Measurements from ENCODE around the gene PRICKLE2.

The PRICKLE2 gene

DNA sequence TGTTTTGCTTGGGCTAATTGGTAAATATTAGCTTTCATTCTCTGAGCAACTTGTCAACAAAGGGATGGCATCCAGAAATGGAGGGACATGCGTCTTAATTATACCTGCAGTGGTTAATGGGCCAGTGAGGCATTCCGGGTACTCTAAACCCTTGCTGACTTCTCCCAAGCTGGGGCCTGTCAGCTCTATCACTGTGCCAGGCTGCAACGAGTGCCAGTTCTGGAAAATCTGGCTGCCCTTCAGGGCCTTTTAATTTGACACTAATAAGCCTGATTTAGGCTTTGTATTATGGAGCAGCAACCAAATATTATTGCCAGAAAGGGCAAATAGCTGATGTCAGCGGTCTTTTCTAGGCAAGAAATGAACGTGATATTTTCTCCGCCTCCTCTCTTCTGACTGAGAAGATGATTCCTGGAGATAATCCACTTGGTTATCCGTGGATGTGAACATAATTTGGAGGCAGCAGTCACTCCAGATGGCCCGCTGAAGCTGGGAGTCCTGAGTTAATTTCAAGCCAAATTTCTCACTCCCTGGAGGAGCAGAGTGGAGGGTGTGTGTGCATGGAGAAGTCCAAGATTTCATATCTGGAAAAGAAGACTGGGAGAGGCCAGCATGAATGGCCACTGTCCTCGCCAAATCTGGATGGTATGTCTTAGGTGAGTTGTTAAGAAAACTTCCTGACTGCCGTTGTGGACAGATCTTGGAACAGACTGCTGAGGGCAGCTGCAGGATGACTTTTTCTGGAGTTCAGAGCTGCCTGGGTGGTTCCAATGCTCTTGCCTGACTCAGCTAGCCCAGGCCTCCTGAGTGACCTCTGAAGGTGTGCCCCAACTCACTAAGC lies 157.5 kb downstream of the PRICKLE2 start:
- no peak for DNase-seq (ENCODE audit: low spot score)

DNA sequence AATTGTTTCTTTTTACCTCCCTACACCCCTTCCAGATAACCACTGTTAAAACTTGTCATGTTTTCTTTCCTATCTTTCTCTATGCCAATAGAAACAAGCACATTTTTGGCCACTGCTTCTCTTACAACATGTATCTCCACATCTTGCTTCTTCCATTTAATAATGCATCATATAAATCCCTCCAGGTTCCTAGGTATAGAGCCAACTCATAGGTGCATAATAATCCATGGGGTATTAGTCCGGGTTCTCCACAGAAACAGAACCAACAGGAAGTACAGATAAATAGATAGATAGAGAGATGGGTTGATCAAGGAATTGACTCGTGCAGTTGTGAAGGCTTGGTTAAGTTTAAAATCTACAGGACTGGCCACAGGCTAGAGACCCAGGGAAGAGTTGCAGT lies 160.5 kb downstream of the PRICKLE2 start:
- no peak for DNase-seq (ENCODE audit: low spot score)

DNA sequence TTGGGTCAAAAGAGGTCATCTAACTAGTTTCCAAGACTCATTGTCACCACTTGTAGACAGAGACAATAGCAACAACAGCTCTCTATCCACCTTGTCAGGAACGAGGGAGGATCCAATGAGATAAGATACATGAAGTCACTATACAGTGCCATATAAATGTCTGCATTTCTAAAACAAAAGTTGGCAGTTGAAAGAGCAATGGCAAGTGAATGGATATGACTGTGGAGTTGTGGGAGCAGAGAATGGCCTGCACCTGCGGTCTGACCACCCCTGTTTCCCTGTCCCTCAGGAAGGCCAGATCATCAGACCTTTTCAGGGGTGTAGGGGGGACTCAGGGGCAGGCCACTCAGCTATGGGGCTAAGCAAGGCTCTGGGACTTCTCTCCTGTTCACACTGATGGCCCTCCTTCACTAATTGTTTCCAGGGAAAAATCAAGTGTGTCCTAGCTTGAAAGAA lies 161.3 kb downstream of the PRICKLE2 start:
- no peak for DNase-seq (ENCODE audit: low spot score)

DNA sequence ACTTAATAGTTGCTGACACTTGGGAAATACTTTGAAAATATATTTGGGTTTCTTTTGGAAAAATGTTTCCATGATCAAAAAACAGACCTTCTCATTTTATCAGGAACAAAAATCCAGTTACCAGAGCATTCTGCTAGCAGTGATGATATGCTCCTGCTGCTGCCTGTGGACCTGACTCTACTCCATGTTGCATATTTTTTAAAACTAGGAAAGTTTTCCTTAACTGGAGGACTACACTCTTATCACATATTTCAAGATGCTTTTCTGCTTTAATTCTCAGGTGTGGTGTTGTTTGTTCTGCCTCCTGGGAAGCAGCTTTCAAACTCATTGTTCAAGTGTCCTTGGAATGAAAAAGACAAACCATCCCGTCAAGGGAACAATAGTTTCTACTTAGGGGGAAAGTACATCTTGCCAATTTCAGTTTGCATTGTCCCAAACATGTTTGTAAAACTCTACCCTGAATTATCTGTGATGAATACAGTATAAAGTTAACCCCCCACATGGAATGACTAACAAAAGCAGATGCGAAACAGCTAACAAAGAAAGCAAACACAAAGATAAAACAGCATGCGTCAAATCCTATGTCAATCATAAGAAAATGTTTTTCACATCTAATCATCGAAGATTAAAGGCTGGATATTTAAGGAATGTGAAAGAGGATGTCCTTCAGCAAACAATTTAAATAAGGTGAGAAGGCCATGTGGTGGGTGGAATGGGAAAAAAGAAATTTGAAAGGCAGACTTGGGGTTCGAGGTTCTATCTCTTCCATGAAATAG lies 161.9 kb downstream of the PRICKLE2 start:
- no peak for DNase-seq (ENCODE audit: low spot score)

DNA sequence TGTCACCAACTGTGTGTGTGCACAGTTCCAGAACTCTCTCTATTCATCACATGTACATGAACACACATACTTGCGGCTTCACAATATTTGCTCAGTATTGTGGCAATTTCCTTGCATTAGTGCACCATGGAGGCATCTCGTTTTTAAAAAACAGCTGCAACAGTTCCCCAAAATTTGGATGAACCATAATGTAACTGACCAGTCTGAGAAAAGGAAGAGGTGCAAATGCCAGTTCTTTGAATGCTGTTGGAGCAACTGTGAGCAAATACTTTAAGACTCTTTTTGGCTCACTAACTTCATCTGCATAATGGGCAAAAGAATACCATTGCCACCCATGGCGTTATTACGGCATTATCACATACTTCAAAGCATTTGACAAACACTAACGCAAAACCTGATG lies 163.6 kb downstream of the PRICKLE2 start:
- no peak for DNase-seq (ENCODE audit: low spot score)

DNA sequence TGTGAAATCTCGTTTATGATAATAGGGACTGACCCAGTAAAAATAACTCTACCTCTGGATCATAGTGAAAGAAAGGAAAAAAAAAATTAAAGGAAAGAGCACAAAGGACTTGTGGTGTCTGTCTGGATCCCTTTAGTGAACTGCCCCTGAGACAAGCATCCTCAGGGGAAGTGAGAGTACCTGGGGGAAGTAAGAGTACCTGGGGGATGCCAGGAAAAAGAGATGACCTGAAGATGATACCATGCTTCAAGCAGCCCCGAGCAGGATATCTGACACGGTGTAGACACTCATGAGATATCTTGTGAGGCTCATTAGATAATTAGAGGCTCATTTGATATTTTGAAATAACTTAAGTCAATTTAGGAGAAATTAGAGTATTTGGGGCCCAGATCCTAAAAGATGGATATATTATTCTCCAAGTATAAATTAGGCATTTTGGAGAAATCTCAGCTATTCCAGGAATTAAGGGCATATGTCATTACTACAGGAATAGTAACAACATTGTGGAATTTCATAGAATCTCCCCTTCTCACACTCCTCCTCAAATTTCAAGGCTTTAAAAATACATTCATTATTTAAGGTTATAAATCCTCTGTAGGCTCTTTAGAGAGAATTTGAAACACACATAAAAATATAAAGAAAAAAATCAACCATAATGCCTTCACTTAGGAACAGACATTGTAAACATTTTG lies 165.6 kb downstream of the PRICKLE2 start:
- no peak for DNase-seq (ENCODE audit: low spot score)

DNA sequence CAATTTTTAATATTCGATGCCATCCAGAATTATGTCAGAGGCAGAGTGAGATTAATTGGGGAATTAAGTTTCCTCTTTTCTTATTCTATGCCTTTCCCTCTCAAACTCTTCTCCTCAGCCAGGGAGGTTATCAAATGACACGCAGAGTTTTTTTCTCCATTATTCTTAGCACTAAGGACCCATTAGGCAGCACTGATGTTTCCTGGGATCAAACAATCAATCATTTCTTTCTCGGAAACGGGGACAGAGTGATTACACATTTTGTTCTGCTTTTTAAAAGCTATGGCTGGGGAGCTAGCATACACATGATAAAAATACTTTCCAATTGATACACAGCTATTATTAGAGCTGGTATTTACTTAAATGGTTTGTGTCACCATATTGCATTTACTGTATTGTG lies 166.7 kb downstream of the PRICKLE2 start:
- no peak for DNase-seq (ENCODE audit: low spot score)

DNA sequence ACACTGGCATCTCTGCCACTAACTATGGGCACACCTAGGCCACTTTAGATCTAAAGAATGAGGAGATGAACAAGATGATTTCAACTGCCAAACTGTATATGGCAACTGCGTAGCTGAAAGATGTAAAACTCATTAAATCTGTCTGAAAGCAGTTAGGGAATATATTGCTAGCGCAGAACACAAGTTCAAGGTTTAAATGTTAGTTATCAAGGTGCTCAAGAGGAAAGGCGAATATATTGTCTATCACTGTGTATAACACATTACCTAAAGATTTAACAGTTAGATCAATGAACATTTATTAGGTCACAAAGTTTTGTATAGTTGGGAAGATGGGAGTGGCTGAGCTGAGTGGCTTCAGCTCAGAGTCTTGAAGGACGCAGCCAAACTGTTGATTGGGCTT lies 168.0 kb downstream of the PRICKLE2 start:
- DNase-seq (ENCODE audit: low spot score) = no peak

DNA sequence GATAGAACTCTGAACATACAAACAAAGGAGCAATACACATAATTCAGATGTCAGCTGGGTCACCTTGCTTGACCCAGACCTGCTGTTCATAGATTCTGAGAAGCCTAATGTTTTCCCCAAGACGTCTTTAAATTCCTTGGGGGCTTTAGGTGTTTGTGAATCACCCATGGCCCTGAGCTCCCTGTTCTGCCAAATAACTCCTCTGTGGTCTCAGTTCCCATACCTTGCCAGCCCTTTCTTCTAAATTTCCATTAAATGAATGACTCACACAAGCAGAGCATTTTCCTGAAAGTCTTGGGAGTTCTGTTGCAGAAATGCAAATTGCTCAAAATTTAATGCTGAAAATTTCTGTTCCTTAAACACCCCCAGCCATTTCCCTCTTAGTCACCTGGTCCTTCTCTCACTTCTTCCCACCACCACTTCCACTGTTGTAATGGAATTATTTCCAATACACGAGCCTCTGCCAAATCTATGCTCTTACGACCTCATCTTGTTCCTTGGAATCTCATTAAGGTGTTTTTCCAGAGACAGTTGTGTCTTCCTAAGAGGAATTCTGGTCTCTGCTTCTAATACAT lies 168.6 kb downstream of the PRICKLE2 start:
- no peak for DNase-seq (ENCODE audit: low spot score)

DNA sequence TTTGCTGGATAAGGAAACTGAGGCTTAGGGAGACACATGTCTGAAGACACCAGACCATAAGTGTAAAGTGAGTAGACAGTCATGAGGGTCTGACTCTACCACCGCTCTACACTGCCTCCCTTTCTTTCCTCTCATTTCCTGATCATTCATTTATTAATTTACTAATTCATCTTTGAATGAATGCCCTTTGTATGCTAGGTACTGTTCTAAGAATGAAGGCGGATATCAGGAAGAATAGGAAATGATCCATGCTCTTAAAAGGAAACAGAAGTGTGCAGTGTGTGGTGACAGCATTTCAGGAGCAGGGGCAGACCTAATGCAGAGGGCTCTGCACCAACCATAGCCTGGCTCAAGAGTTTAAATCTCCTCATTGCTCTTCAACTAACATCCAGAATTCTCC lies 170.2 kb downstream of the PRICKLE2 start:
- DNase-seq (ENCODE audit: low spot score) = no peak

DNA sequence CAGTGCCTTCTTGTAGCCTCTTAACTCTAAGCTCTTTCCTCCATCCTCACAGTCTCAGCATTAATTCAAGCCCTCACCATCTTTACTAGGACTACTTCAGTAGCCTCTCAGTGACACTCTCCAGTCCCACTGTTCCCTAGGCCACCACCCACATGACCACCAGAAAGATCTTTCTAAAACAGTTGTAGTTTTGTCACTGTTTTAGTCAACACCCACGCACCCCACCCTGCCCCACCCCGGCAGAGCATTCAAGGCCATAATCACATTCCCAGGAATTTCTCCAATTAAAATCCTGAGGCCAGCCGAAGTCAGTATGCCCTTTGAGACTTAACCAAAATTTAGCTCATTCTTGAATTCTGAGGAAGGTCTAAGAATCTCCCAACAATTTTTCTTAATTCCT lies 170.8 kb downstream of the PRICKLE2 start:
- no peak for DNase-seq (ENCODE audit: low spot score)

DNA sequence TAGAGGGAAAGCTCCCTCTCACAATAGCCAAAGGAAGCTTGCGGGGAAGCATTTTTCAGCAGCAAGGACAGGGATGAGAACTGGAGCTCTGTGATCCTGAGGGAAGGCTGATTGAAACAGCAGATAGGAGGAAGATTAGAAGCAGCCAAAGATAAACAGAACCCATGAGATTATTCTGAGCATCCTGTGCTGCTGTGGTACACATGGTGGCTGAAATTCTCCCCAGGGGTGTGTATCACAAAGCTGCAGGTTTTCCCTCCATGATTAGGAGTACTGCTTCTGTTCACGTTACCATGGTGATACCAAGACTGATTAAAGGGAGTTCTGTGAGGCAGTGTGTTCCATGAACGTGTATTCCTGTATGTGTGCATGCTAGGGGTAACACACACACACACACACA lies 171.7 kb downstream of the PRICKLE2 start:
- no peak for DNase-seq (ENCODE audit: low spot score)

DNA sequence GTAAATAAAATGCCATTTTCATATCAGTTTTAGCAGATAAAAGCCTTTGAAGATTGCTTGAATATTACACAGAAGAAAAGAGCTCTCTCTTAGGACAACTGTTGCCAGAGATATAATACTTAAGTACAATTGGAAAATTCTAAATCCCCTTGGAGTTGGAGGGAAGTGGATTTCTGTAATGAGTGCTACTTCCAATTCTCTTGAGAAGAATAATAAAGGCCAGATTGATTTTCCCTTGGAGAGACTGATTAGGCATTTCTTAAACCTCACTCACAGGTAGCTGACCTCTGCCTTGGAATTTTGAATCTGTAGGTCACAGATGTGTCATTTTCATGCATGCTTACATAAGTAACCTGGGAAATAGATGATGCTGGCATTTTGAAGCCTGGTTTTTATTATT lies 172.1 kb downstream of the PRICKLE2 start:
- no peak for DNase-seq (ENCODE audit: low spot score)

DNA sequence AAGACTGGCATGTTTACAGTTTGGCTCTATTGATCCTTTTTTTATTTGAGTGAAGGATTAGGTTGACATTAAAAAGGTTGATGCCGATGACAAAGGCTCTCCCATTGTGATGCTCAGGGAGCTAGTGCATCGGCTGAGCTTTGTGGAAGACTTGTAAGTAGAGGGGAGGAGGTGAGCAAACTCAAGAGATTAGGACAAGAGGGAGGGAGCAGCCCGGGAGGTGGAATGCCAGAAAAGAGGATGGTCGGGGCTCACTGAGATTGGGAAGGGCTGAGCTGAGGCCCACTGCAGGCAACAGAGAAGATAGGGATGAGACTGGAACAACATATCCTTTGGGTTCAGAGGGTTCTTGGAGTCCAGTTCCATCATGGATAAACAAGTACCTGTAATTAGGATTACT lies 175.4 kb downstream of the PRICKLE2 start:
- DNase-seq (ENCODE audit: low spot score) = no peak

DNA sequence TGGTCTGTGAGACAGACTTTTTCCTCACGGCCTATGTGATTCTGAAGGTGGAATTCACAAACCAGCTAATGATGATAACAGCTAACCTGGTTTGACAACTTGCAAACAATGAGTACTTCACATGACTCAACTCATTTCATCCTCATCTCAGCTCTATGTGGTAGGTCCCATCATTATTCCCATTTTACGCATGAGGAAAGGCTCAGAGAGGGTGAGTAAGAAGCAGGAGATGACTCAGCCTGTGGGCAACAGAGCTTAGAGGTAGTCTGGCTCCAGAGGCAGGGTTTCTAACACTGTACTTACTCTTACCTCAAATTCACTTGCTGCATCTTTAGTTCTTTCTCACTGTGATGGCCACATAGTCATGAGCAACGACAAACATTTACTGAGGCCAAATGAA lies 176.1 kb downstream of the PRICKLE2 start:
- peak; percentile 15 for DNase-seq (ENCODE audit: low spot score)

DNA sequence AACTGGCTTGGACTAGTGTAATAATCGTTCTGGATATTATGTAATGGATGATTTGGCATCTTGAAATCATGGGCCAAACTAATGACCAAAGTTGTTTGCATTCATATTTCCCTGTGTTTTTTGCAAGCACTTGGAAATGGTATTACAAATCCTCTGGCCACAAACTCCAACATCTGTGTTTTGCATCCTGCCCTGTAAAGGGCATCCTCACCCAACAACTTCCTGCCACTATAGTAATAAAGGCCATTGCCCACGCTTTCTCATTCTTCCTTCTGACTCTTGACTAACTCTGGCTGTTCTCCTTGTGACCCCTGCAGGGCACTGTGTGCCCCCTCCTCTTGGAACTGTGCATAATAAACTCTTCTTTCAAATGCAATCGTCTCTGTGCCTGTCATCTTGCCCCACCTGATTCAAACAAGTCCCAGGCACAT lies 176.6 kb downstream of the PRICKLE2 start:
- DNase-seq (ENCODE audit: low spot score) = no peak

DNA sequence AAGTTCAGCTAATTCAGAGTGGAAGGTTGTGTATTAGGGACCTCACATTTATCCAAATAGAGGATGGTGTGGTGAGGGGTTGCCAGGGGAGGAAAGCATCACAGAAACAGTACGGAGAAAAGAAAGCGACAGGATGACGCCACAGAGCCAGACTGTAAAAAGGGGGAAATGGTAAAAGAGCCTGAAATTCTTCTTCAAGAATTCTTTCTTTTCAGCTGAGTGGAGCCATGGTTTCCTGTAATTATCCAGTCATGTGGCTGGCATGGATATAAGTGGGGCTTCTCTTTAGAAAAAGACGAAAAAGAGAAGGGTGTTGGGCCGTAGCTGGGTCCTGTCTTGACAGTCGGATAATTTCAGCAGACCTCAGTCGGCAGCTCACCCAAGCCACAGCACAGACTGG lies 177.5 kb downstream of the PRICKLE2 start:
- no peak for DNase-seq (ENCODE audit: low spot score)

DNA sequence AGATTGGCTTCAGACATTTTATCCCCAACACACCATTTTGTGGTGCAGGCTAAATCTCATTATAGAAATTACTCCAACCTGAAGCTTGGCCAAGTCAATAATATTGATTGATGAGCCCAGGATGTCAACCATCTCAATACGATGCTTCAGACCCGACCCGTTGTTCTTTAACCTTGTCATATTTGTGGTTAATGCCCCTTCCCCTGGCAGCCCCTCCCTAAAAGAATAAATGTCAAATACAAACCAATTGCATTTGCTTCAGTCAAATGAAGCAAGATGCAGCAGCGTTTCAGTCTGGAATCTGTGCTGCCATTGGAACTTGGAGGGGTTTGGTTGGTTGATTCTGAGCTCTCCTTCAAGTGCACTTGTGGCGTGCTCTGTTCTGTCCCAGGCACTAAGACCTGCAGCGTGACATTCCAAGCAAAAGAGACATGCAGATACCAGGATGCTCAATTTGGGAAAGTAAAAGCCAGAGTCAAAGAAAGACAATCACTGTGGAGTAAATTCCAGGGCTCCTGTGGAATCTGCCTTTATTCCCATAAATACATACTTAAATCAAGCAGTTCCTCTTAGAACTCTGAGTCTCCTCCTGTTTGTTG lies 178.2 kb downstream of the PRICKLE2 start:
- DNase-seq (ENCODE audit: low spot score) = no peak

DNA sequence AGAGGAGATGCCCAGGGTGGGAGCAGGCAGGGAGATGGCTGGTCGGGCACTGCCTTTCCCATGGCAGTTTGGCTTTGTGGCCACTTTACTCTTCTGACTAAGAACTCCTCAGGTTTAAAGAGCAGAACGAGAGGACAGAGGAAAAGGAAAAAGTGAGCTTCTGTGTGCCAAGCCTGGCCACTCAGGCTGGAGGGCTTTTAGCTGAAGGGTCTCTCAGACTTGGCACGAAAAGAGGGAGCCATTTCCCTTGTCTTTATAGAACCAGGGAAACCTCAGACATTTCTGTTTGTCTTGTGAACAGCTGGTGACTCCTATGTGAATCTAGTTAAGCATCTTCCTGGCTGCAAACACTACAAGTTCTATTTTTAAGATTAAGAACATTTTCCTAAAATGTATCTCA lies 178.7 kb downstream of the PRICKLE2 start:
- DNase-seq (ENCODE audit: low spot score) = no peak

DNA sequence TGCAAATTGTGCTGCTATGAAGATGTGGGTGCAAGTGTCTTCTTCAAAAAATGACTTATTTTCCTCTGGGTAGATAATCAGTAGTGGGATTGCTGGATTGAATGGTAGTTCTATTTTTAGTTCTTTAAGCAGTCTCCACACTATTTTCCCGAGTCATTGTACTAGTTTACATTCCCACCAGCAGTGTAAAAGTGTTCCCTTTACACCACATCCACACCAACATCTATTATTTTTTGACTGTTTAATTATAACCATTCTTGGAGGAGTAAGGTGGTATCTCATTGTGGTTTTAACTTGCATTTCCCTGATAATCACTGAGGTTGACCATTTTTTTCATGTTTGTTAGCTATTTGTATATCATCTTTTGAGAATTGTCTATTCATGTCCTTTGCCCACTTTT lies 182.3 kb downstream of the PRICKLE2 start:
- DNase-seq (ENCODE audit: low spot score) = no peak
